ENCODE results near the gene SLC6A11. TPM values are rescaled to one million over a fixed set of nuclear protein-coding genes. Genes with fewer than 3 reads are reported as not detected.

Gene SLC6A11
- total RNA-seq, 1 donor = not detected

GRCh38 chr3:10783360-10784351 is 32.4 kb upstream of the SLC6A11 start:
- H3K9me3 ChIP-seq (ENCODE audit: low read depth, low read length) = no peaks in the 10 kb centered on the region
- H3K79me2 ChIP-seq (ENCODE audit: insufficient read depth, low read length) = no peaks in the 10 kb centered on the region
- no peaks in the 10 kb centered on the region for H3K27me3 ChIP-seq (ENCODE audit: insufficient read depth, low read length)
- no peaks in the 10 kb centered on the region for H4K20me1 ChIP-seq (ENCODE audit: insufficient read depth, low read length)
- no peak overlapping the region for H2AFZ ChIP-seq (ENCODE audit: low read length)
- H3K27ac ChIP-seq (ENCODE audit: low read depth, low read length) = no peak overlapping the region
- no peak for DNase-seq (ENCODE audit: insufficient read length, low spot score, missing footprints)
- H3K4me3 ChIP-seq (ENCODE audit: insufficient read depth, low read length) = no peak overlapping the region
- no peak overlapping the region for H3K4me2 ChIP-seq (ENCODE audit: insufficient read depth, low read length)
- TF ChIP-seq CTCF (IDR thresholded peaks at IDR 0.05; ENCODE audit: extremely low read depth, low read depth, low read length) = peak; percentile 78
- no peaks in the 10 kb centered on the region for H3K4me1 ChIP-seq (ENCODE audit: insufficient read depth, low read length)
- H3K36me3 ChIP-seq (ENCODE audit: insufficient read depth, low read length) = no peaks in the 10 kb centered on the region

GRCh38 chr3:10786640-10787039 is 29.4 kb upstream of the SLC6A11 start:
- Histone ChIP-seq H3K36me3 (ENCODE audit: insufficient read depth, low read length) (no peaks in the 10 kb centered on the region), H3K79me2 (ENCODE audit: insufficient read depth, low read length) (no peaks in the 10 kb centered on the region), H3K4me3 (ENCODE audit: insufficient read depth, low read length) (no peak overlapping the region), H3K4me1 (ENCODE audit: insufficient read depth, low read length) (no peaks in the 10 kb centered on the region), H2AFZ (ENCODE audit: low read length) (no peak overlapping the region), H3K27me3 (ENCODE audit: insufficient read depth, low read length) (peaks cover 2% of the 10 kb centered on the region), H3K9me3 (ENCODE audit: low read depth, low read length) (no peaks in the 10 kb centered on the region), H3K27ac (ENCODE audit: low read depth, low read length) (no peak overlapping the region), H3K4me2 (ENCODE audit: insufficient read depth, low read length) (no peak overlapping the region), H4K20me1 (ENCODE audit: insufficient read depth, low read length) (no peaks in the 10 kb centered on the region)
- no peak for DNase-seq (ENCODE audit: insufficient read length, low spot score, missing footprints)
- TF ChIP-seq CTCF (IDR thresholded peaks at IDR 0.05; ENCODE audit: extremely low read depth, low read depth, low read length) = no peak

- Histone ChIP-seq H3K4me1 (ENCODE audit: insufficient read depth, low read length) (no peaks in the 10 kb centered on the region), H2AFZ (ENCODE audit: low read length) (no peak overlapping the region), H3K9me3 (ENCODE audit: low read depth, low read length) (no peaks in the 10 kb centered on the region), H3K4me3 (ENCODE audit: insufficient read depth, low read length) (no peak overlapping the region), H3K27ac (ENCODE audit: low read depth, low read length) (no peak overlapping the region), H3K79me2 (ENCODE audit: insufficient read depth, low read length) (no peaks in the 10 kb centered on the region), H4K20me1 (ENCODE audit: insufficient read depth, low read length) (no peaks in the 10 kb centered on the region), H3K4me2 (ENCODE audit: insufficient read depth, low read length) (no peak overlapping the region), H3K36me3 (ENCODE audit: insufficient read depth, low read length) (no peaks in the 10 kb centered on the region), H3K27me3 (ENCODE audit: insufficient read depth, low read length) (peaks cover 4% of the 10 kb centered on the region)
- TF ChIP-seq CTCF (IDR thresholded peaks at IDR 0.05; ENCODE audit: extremely low read depth, low read depth, low read length) = no peak
- DNase-seq (ENCODE audit: insufficient read length, low spot score, missing footprints) = no peak
Measured at GRCh38 chr3:10788451-10788850, 27.6 kb upstream of the SLC6A11 start.

GRCh38 chr3:10790713-10791112 is 25.3 kb upstream of the SLC6A11 start:
- Histone ChIP-seq H2AFZ (ENCODE audit: low read length) (no peak overlapping the region), H3K4me2 (ENCODE audit: insufficient read depth, low read length) (no peak overlapping the region), H3K79me2 (ENCODE audit: insufficient read depth, low read length) (no peaks in the 10 kb centered on the region), H3K4me1 (ENCODE audit: insufficient read depth, low read length) (no peaks in the 10 kb centered on the region), H3K27ac (ENCODE audit: low read depth, low read length) (no peak overlapping the region), H3K27me3 (ENCODE audit: insufficient read depth, low read length) (peaks cover 4% of the 10 kb centered on the region), H3K9me3 (ENCODE audit: low read depth, low read length) (no peaks in the 10 kb centered on the region), H3K4me3 (ENCODE audit: insufficient read depth, low read length) (no peak overlapping the region), H4K20me1 (ENCODE audit: insufficient read depth, low read length) (no peaks in the 10 kb centered on the region), H3K36me3 (ENCODE audit: insufficient read depth, low read length) (no peaks in the 10 kb centered on the region)
- no peak for DNase-seq (ENCODE audit: insufficient read length, low spot score, missing footprints)
- TF ChIP-seq CTCF (IDR thresholded peaks at IDR 0.05; ENCODE audit: extremely low read depth, low read depth, low read length) = no peak
